Middle frontal gyrus (tissue), 1 donor: ENCODE data around the gene SETBP1.

Experiments used
- DNase-seq: peaks from one replicate; pipeline ENCODE4 v3.0.0-alpha.2; 2015; ENCODE audit warnings: low spot score; ENCODE audit errors: extremely low spot score

SETBP1 gene

GRCh38 chr18:45057955-45058600, 377.4 kb downstream of the SETBP1 start:
- DNase-seq: no peak

DNA sequence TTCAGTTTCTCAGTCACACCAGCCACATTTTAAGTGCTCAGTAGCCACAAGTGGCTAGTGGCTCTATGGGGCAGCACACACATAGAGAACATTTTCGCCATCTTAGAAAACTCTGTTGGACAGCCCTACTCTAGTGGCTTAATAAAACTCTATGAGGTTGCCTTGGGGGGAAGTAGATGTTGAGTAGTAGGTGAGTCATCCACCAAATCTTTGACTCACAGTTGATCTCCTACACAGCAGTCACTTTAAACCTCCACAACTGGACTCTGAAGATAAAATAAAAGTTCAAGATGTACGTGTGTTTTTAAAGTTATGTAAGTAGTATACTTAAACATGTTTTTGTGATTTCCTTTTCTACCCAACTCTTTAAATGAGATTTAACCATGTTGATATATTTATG, 379.0 kb downstream of the SETBP1 start:
- no peak for DNase-seq

- no peak for DNase-seq
Measured at GRCh38 chr18:45060102-45060501, 379.4 kb downstream of the SETBP1 start.

- no peak for DNase-seq
Measured at GRCh38 chr18:45061359-45061758, 380.7 kb downstream of the SETBP1 start.

DNA sequence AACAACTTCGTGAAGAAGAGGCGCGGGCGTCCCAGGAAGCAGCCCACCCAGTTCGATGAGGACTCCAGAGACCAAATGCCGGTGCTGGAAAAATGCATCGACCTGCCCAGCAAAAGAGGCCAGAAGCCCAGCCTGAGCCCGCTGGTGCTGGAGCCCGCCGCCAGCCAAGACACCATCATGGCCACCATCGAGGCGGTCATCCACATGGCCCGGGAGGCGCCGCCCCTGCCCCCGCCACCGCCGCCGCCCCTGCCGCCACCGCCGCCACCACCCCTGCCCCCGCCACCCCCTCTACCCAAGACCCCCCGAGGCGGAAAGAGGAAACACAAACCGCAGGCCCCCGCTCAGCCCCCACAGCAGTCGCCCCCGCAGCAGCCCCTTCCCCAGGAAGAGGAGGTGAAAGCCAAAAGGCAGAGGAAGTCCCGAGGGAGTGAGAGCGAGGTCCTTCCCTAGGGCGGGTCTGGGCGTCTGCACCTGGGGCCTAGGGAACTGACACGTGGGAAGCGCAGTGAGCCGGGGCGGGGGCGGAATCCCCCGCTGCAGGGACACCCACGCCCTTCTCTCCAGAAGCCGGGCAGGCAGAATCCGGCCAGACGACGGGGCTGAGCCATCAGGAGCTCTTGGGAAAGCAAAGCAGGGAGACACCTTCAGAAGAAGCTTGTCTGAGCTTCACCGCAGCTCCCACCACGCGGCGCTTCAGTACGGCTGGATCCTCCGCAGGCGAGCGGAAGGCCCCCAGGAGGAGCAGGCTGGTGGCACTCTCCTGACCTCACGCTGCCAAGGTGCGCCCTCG, 382.8 kb downstream of the SETBP1 start:
- DNase-seq: no peak

- no peak for DNase-seq
Measured at GRCh38 chr18:45066210-45066609, 385.5 kb downstream of the SETBP1 start.

DNA sequence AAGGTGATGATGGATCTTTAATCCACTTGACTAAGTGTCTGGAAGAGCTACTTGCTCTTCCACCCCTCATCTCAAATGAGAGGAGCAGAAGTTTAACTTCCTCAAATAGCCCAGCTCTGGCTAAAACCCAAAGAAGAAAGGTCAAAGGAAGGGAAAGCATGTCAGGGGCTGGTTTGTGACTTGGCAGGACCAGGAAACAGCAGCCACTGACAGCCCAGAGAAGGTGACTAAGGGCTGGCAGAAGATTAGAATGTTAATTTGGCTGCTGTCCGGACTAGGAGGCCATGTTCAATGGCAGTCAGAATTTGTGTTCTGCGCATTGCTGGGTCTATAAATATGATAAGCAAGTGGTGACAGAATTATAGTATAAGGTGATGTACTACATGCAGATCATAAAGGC, 386.2 kb downstream of the SETBP1 start:
- no peak for DNase-seq

- no peak for DNase-seq
Measured at GRCh38 chr18:45068400-45069094, 387.9 kb downstream of the SETBP1 start.

- no peak for DNase-seq
Measured at GRCh38 chr18:45069546-45069945, 388.9 kb downstream of the SETBP1 start.

DNA sequence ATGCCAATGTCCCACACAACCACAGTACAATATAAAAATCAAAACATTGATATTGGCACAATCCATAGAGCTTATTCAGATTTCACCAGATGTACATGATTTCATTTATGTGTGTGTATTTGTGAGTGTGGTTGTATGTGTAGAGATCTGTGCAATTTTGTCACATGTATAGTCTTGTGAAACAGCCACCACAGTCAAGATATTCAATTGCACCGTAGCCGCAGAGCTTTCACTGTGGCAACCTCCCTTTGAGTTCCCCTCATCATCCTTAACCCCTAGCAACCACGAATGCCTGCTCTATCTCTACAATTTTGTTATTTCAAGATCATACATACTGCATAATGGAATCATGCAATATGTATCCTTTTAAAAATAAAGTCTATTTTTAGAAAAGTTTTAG, 391.3 kb downstream of the SETBP1 start:
- DNase-seq: no peak

DNA sequence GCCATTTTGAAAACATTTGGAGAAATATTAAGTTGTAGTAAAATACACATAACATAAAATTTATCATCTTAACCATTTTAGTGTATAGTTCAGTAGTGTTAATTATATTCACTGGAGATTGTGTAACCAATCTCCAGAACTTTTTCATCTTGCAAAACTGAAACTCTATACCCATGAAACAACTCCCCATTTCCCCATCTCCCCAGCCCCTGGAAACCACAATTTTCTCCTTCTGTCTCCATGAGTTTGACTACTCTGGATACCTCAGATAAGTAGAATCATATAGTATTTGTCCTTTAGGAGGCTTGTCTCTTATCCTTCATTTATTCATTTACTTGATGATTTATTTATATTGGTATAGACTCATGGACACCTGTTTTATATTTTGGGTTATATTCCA, 392.9 kb downstream of the SETBP1 start:
- no peak for DNase-seq

- no peak for DNase-seq
Measured at GRCh38 chr18:45081566-45082181, 401.0 kb downstream of the SETBP1 start.

GRCh38 chr18:45083226-45083855, 402.7 kb downstream of the SETBP1 start:
- DNase-seq: no peak

- DNase-seq: no peak
Measured at GRCh38 chr18:45084206-45084605, 403.5 kb downstream of the SETBP1 start.

- no peak for DNase-seq
Measured at GRCh38 chr18:45085916-45086624, 405.4 kb downstream of the SETBP1 start.

DNA sequence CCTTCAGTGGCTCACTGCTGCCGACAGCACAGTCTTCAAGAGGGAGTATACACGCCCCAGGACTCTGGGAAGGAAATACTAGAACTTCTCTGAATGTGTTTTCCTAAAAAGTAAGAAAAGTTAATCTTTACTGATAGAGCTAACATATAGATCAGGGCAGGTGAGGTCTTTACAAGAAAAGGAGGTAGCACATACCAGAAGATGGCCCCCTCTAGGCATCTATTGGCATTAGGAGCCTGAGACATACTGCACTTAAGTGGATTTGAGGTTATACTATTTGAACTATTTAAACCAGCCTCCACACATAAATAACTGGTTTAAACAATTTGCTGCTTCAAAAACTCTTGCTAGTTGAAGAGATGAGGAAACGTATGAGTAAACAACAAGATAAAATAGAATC, 406.1 kb downstream of the SETBP1 start:
- no peak for DNase-seq

- no peak for DNase-seq
Measured at GRCh38 chr18:45090526-45091140, 409.9 kb downstream of the SETBP1 start.

GRCh38 chr18:45100321-45101105, 419.8 kb downstream of the SETBP1 start:
- DNase-seq: no peak

GRCh38 chr18:45102126-45102525, 421.4 kb downstream of the SETBP1 start:
- no peak for DNase-seq

GRCh38 chr18:45102863-45103262, 422.2 kb downstream of the SETBP1 start:
- no peak for DNase-seq
